ENCODE results near the gene MLC1.

GRCh38 chr22:50048836-50049235 lies 36.4 kb downstream of the MLC1 start:
- TF ChIP-seq CTCF (tag by site-specific recombination; IDR thresholded peaks at IDR 0.05) (no peak), SETDB1 (IDR thresholded peaks at IDR 0.05; ENCODE audit: insufficient read length, low read length) (no peak), ZNF785 (tag by site-specific recombination; IDR thresholded peaks at IDR 0.05) (no peak), KLF17 (tag by site-specific recombination; IDR thresholded peaks at IDR 0.05) (no peak), ZNF140 (tag by site-specific recombination; IDR thresholded peaks at IDR 0.05) (no peak), ZNF121 (tag by site-specific recombination; IDR thresholded peaks at IDR 0.05) (no peak), YY1 (tag by site-specific recombination; IDR thresholded peaks at IDR 0.05) (no peak), ZSCAN5A (tag by site-specific recombination; IDR thresholded peaks at IDR 0.05) (no peak), ZNF571 (tag by site-specific recombination; IDR thresholded peaks at IDR 0.05) (no peak), ZBTB7A (tag by site-specific recombination; IDR thresholded peaks at IDR 0.05; ENCODE audit: low read depth) (no peak), ZNF362 (tag by site-specific recombination; IDR thresholded peaks at IDR 0.05) (no peak), ZNF768 (tag by site-specific recombination; IDR thresholded peaks at IDR 0.05) (no peak), ZNF292 (tag by site-specific recombination; IDR thresholded peaks at IDR 0.05; ENCODE audit: borderline replicate concordance, low read depth) (no peak)

Measured in HEK293 (cell line).